Calu3 (cell line): ENCODE data around the gene SS18L1. TPM values are rescaled to one million over a fixed set of nuclear protein-coding genes. Genes with fewer than 3 reads are reported as not detected.

Experiments
- BruUV-seq: library from RNA; stranded (reverse); fragments of 400-500 nt; replicated peaks from 2 replicates; lab custom pipeline; 2021; lab: Mats Ljungman, UMichigan
- CTCF ChIA-PET: fragments of 300-600 bp; sonication (Branson Sonifier 250); formaldehyde crosslinking; loops from one replicate; lab custom pipeline; 2022; ENCODE audit warnings: antibody characterized with exemption; lab: Charles Lee
- DNase-seq: peaks from one replicate; pipeline ENCODE4 v3.0.0; 2022
- H3K27ac Mint-ChIP-seq: one replicate; pipeline ENCODE4 v1.8.0; 2022; ENCODE audit warnings: mixed read lengths; ENCODE audit not compliant: unreplicated experiment
- H3K27me3 Mint-ChIP-seq: one replicate; pipeline ENCODE4 v1.8.0; 2022; ENCODE audit warnings: mixed read lengths; ENCODE audit not compliant: unreplicated experiment
- H3K36me3 Mint-ChIP-seq: one replicate; pipeline ENCODE4 v1.8.0; 2022; ENCODE audit warnings: mild to moderate bottlenecking, moderate library complexity, mixed read lengths; ENCODE audit not compliant: insufficient read depth, unreplicated experiment
- H3K4me1 Mint-ChIP-seq: one replicate; pipeline ENCODE4 v1.8.0; 2022; ENCODE audit warnings: mild to moderate bottlenecking, low read depth, mixed read lengths; ENCODE audit not compliant: unreplicated experiment
- H3K4me3 Mint-ChIP-seq: one replicate; pipeline ENCODE4 v1.8.0; 2022; ENCODE audit warnings: mild to moderate bottlenecking, low read depth, moderate library complexity, mixed read lengths; ENCODE audit not compliant: unreplicated experiment
- H3K9me3 Mint-ChIP-seq: one replicate; pipeline ENCODE4 v1.8.0; 2022; ENCODE audit warnings: low read depth, mixed read lengths; ENCODE audit not compliant: unreplicated experiment
- CTCF ChIP-seq: fragments of 200-600 bp; IDR thresholded peaks from one replicate; pipeline ENCODE4 v1.8.0; 2022; ENCODE audit warnings: antibody characterized with exemption; ENCODE audit not compliant: unreplicated experiment
- intact Hi-C: fragments of 100-400 bp; cut with micrococcal nuclease; formaldehyde crosslinking; loops from one replicate; pipeline ENCODE4 v1.10.0; 2022; ENCODE audit not compliant: unreplicated experiment
- total RNA-seq: library from RNA; stranded (reverse); gene quantifications from 2 replicates; pipeline ENCODE4 v1.2.3, GENCODE V29; 2022

The SS18L1 gene
- total RNA-seq, 1 experiment from 2014 or later = 47.4 TPM

GRCh38 chr20:62151835-62152364 is 8.3 kb downstream of the SS18L1 start:
- Mint-ChIP-seq H3K4me1 (peaks cover 26% of the 10 kb centered on the region), H3K27ac (no peak overlapping the region)

GRCh38 chr20:62155428-62156253 is 12.1 kb downstream of the SS18L1 start:
- intact Hi-C loops = no loop called here
- Mint-ChIP-seq H3K9me3 (peaks cover 9% of the 10 kb centered on the region), H3K36me3 (peaks cover 42% of the 10 kb centered on the region), H3K4me1 (peaks cover 40% of the 10 kb centered on the region), H3K27me3 (no peaks in the 10 kb centered on the region), H3K4me3 (no peak overlapping the region), H3K27ac (no peak overlapping the region)
- no TSS peak for BruUV-seq
- DNase-seq = peak; percentile 20
- CTCF ChIA-PET = no interaction called here
- TF ChIP-seq CTCF = no peak

More at GRCh38 chr20:62151835-62152364, 8.3 kb downstream of the SS18L1 start:
- no TSS peak for BruUV-seq
- H3K27me3 Mint-ChIP-seq = no peaks in the 10 kb centered on the region
- peaks cover 9% of the 10 kb centered on the region for H3K9me3 Mint-ChIP-seq
- DNase-seq = no peak
- no peak for TF ChIP-seq CTCF
- CTCF ChIA-PET = no interaction called here
- intact Hi-C loops = no loop called here
- no peak overlapping the region for H3K4me3 Mint-ChIP-seq
- H3K36me3 Mint-ChIP-seq = peaks cover 39% of the 10 kb centered on the region

- Mint-ChIP-seq H3K9me3 (peaks cover 9% of the 10 kb centered on the region), H3K27me3 (no peaks in the 10 kb centered on the region), H3K36me3 (peaks cover 48% of the 10 kb centered on the region), H3K27ac (no peak overlapping the region), H3K4me3 (no peak overlapping the region), H3K4me1 (peaks cover 46% of the 10 kb centered on the region)
- BruUV-seq = no TSS peak
- CTCF ChIA-PET = no interaction called here
- no peak for TF ChIP-seq CTCF
- intact Hi-C loops = no loop called here
- no peak for DNase-seq
Measured at GRCh38 chr20:62156254-62156556, 12.6 kb downstream of the SS18L1 start.

GRCh38 chr20:62156592-62157386 is 13.2 kb downstream of the SS18L1 start:
- peaks cover 52% of the 10 kb centered on the region for H3K4me1 Mint-ChIP-seq
- no peaks in the 10 kb centered on the region for H3K27me3 Mint-ChIP-seq
- CTCF ChIA-PET = no interaction called here
- DNase-seq = peak; percentile 61
- no peak overlapping the region for H3K4me3 Mint-ChIP-seq
- intact Hi-C loops = no loop called here
- no peak overlapping the region for H3K27ac Mint-ChIP-seq
- BruUV-seq = no TSS peak
- TF ChIP-seq CTCF = peak; percentile 84
- peaks cover 52% of the 10 kb centered on the region for H3K36me3 Mint-ChIP-seq
- H3K9me3 Mint-ChIP-seq = peaks cover 9% of the 10 kb centered on the region
